Activated CD8-positive, alpha-beta memory T cell treated with anti-CD3 and anti-CD28 coated beads, Interleukin-2, amount 50 U/mL, for 48 hours (primary cell): Measurements from ENCODE around the gene ZCCHC14.
A peak's percentile ranks its signal among the peaks of the same experiment; 100 is the strongest.

Source experiments
- DNase-seq: peaks from one replicate; pipeline ENCODE4 v3.0.0-alpha.2; 2020

The ZCCHC14 gene

GRCh38 chr16:87451563-87452210 lies 41.1 kb downstream of the ZCCHC14 start:
- DNase-seq, result no peak

- DNase-seq, result no peak
Measured at GRCh38 chr16:87448866-87449265, 44.0 kb downstream of the ZCCHC14 start.

- DNase-seq, result no peak
Measured at GRCh38 chr16:87447323-87447722, 45.5 kb downstream of the ZCCHC14 start.

GRCh38 chr16:87446479-87446878 lies 46.3 kb downstream of the ZCCHC14 start:
- no peak for DNase-seq

DNA sequence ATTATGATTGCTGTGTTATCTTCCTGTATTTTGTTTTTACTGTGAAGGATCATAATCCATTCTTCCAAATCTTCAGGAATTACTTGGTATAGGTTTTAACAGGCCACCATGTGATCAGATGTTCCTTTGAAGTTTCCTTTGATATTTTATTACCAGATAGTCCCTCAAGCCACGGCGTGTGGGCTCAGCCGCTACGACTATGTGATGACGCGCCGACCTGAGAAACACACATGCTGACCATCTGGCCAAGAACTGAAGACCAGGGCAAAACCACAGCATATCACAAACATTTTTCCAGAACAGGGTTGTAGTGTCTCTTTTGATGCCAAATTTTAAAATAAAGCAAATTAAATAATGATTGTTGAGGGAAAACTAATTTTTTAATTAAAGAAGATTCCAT lies 47.3 kb downstream of the ZCCHC14 start:
- DNase-seq, result no peak

GRCh38 chr16:87443964-87444363 lies 48.9 kb downstream of the ZCCHC14 start:
- no peak for DNase-seq

GRCh38 chr16:87443016-87443415 lies 49.8 kb downstream of the ZCCHC14 start:
- no peak for DNase-seq

- no peak for DNase-seq
Measured at GRCh38 chr16:87442581-87442966, 50.2 kb downstream of the ZCCHC14 start.

DNA sequence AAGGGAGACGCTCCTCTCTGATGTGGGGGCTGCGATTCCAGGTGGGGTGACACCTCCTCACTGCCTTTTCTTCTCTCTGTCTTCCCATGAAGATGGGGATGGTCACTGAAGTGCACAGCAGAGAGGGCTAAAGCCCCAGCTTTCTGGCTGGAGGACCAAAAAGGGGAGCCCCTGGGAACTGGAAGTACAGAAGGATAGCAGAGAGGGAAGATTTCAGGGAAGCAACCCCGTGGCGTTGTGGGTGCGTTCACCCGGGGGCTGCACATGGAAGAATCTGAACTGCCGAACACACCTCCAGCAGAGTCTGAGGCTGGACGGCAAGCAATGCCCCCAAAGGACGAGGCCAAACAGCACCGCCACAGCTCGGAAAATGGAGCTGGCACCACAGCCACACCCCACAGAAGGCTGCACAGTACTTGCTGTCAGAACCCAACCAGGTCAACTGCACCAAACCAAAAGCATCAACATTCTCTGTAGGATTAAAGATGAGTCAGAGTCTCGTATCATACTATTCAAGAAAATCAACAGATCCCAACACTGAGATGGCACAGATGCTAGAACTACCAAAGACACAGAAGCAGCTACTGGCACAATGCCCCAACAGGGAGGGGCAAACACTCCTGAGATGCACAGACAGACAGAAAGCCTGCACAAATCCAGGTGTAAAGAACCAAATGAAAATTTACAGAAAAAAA lies 50.8 kb downstream of the ZCCHC14 start:
- no peak for DNase-seq

DNA sequence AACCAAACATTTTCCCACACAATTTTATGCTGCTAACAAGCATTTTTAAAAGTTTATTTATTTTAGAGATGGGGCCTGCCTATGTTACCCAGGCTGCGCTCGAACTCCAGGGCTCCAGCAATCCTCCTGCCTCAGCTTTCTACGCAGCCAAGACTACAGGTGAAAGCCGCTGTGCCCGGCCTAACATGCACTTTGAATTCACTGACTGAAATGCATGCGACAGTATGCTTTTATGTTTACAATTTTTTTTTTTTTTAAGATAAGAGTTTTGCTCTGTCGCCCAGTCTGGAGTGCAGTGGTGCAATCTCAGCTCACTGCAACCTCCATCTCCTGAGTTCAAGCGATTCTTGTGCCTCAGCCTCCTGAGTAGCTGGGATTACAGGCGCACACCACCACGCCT lies 52.9 kb downstream of the ZCCHC14 start:
- no peak for DNase-seq

GRCh38 chr16:87438611-87438985 lies 54.2 kb downstream of the ZCCHC14 start:
- no peak for DNase-seq

GRCh38 chr16:87437911-87438610 lies 54.8 kb downstream of the ZCCHC14 start:
- no peak for DNase-seq

DNA sequence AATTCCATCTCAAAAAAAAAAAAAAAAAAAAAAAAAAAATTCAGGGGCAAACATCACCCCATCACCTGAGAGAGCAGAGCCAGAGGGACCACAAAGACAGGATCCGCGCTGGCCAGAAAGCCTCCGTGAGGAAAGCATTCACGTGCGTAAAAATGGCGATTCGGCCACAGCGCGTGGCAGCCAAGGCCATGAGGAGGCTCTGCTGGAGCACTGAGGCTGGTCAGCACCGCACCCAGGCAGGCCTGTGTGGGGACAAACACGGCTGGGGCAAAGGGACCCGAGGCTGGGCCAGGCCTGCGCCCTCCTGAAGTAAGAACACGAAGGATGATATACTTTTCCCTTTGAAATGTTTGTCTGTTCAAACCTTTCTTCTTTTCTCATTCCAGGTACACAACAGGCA lies 55.5 kb downstream of the ZCCHC14 start:
- no peak for DNase-seq

GRCh38 chr16:87436225-87437172 lies 56.3 kb downstream of the ZCCHC14 start:
- DNase-seq, result peak; percentile 65

GRCh38 chr16:87435372-87436224 lies 57.2 kb downstream of the ZCCHC14 start:
- DNase-seq, result no peak

DNA sequence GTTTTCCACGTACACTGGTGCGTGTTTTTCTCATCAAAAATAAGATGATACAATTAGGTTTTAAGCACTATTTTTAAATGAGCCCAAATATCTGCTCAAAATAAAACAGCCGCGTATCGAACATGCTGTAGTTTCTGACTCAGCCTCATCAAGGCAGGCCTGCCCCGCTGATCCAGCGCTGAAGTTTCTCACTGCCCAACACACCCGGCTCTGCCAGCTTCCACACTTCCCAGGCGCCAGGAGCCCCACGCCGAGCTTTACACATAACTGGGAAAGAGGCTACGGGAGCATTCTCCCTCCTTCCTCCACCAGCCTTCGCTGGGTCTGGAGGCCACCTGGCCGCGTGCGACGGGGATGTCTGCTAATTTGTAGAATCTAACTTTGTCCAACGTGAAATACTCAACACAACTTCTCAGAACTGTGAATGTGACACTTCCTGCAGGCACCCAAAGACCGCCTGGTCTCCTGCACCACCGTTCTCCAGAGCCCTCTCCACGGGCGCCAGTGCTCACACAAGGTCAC lies 58.6 kb downstream of the ZCCHC14 start:
- DNase-seq, result no peak

- no peak for DNase-seq
Measured at GRCh38 chr16:87432330-87432915, 60.4 kb downstream of the ZCCHC14 start.

- DNase-seq, result no peak
Measured at GRCh38 chr16:87431926-87432325, 60.9 kb downstream of the ZCCHC14 start.

GRCh38 chr16:87426423-87427215 lies 66.2 kb downstream of the ZCCHC14 start:
- no peak for DNase-seq

GRCh38 chr16:87425941-87426340 lies 66.9 kb downstream of the ZCCHC14 start:
- no peak for DNase-seq

GRCh38 chr16:87424266-87424665 lies 68.6 kb downstream of the ZCCHC14 start:
- no peak for DNase-seq
